ENCODE data around the gene HOXB6.

Gene HOXB6

DNA sequence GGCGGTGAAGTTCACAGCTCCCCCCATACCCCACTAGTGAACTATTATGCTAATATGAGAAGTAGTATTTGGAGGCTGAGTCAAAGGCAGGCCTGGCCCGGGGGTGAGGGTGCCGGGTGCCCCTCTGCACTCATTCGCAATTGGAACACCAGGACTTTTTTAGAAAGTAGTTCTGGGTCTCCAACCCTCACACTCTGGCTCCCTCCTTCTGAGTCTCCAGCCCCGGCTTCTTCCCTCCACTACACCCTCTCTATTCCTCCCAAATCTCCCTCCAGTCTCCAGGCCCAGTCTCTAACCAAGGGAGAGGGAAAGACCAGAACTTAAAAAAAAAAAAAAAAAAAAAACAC, 48.6 kb downstream of the HOXB6 start:
- no peak for TF ChIP-seq CTCF (conservative IDR thresholded peaks at IDR 0.05)
- TF ChIP-seq ZFX (IDR thresholded peaks at IDR 0.05), result no peak
- H3K27ac ChIP-seq, result no peak overlapping the region

- TF ChIP-seq ZFX (IDR thresholded peaks at IDR 0.05) (no peak), CTCF (conservative IDR thresholded peaks at IDR 0.05) (no peak)
- no peak overlapping the region for H3K27ac ChIP-seq
These were observed 49.2 kb downstream of the HOXB6 start for GRCh38 chr17:48555258-48556228.

GRCh38 chr17:48554412-48555257, 50.2 kb downstream of the HOXB6 start:
- no peak for TF ChIP-seq ZFX (IDR thresholded peaks at IDR 0.05)
- no peak for TF ChIP-seq CTCF (conservative IDR thresholded peaks at IDR 0.05)
- no peak overlapping the region for H3K27ac ChIP-seq

DNA sequence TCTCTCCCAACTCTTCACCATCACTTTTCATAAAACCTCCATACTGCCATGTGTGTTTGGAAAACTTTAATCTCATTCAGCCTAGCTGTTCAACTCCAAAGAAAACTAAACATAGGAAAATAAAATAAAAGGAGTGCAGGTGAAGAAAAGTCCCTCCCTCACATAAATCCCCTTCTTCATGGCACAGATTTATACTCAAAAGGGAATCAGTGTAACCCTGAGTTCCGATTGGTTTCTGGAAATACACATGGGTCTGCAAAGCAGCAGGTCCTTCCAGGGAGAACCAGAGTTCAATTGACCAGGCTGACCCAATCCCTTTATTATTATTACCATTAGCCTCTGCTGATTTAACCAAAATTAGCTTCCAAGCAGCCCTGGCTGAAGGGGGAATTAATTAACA, 51.0 kb downstream of the HOXB6 start:
- TF ChIP-seq ZFX (IDR thresholded peaks at IDR 0.05), result no peak
- no peak for TF ChIP-seq CTCF (conservative IDR thresholded peaks at IDR 0.05)
- H3K27ac ChIP-seq, result no peak overlapping the region

GRCh38 chr17:48553190-48553547, 51.6 kb downstream of the HOXB6 start:
- H3K27ac ChIP-seq, result no peak overlapping the region

DNA sequence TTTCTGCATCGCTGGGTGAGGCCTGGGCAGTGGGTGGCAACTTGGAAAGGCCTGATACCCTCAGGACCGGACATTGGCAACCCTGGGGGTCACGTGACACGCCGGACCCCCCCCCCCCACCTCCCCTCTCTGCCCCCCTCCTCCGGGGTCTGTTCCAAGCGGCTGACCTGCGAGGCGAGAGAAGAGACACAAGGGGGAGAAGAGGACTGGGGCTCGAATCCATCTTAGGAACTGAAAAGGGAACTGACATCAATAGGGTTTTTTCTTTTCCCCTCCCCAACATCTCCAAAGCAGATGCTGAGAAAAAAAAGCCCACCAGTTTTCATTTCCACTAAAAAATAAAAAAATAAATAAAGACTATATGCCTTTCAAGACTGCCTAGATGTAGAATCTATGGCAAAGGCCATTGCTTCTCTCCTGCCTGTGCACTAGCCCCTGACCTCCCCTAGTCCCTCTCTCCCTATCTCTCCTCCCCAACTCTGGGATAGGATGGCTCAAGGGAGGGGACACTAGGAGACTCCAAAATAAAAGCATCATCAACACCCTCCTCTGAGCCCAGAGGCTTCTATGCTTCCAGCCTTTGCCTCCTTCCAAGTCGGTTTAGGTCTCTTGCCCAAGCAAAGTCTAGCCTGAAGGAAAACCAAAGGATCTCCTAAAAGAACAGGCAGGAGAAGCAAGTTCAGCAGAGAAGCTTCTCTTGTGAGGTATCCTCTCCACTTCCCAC, 52.2 kb downstream of the HOXB6 start:
- TF ChIP-seq CTCF (conservative IDR thresholded peaks at IDR 0.05) (no peak), ZFX (IDR thresholded peaks at IDR 0.05) (no peak)
- no peak overlapping the region for H3K27ac ChIP-seq

More at GRCh38 chr17:48553190-48553547, 51.6 kb downstream of the HOXB6 start:
- no peak for TF ChIP-seq CTCF (conservative IDR thresholded peaks at IDR 0.05)
- no peak for TF ChIP-seq ZFX (IDR thresholded peaks at IDR 0.05)

All from C4-2B (cell line).